Left ventricle myocardium inferior (tissue), 1 donor: ENCODE measurements around the gene TTPAL. TPM values are rescaled to one million over a fixed set of nuclear protein-coding genes. Genes with fewer than 3 reads are reported as not detected.

ENCODE experiments used
- DNase-seq: peaks from one replicate; pipeline ENCODE4 v3.0.0-alpha.2; 2020
- H3K27ac ChIP-seq: fragments of 200-600 bp; replicated peaks from 2 replicates; pipeline ENCODE4 v1.8.0; 2021
- H3K27me3 ChIP-seq: fragments of 200-600 bp; 2 replicates; pipeline ENCODE4 v1.8.0; 2021; ENCODE audit warnings: low read depth
- H3K36me3 ChIP-seq: fragments of 200-600 bp; 2 replicates; pipeline ENCODE4 v1.8.0; 2021
- H3K4me1 ChIP-seq: fragments of 200-600 bp; 2 replicates; pipeline ENCODE4 v1.8.0; 2021
- H3K4me3 ChIP-seq: fragments of 200-600 bp; 2 replicates; pipeline ENCODE4 v1.8.0; 2021; ENCODE audit warnings: mild to moderate bottlenecking, moderate library complexity
- H3K9me3 ChIP-seq: fragments of 200-600 bp; replicated peaks from 2 replicates; pipeline ENCODE4 v1.8.0; 2021
- intact Hi-C: fragments of 100-400 bp; cut with micrococcal nuclease; formaldehyde crosslinking; loops from one replicate; pipeline ENCODE4 v1.11.0; 2022
- total RNA-seq: library from RNA; stranded (reverse); fragmentation: NEBNext Ultra II Directional; extraction: Animal tissue kit (Norgen Biotek cat#: 25700); gene quantifications from one replicate; pipeline ENCODE4 v1.2.1, GENCODE V29; 2021
- TF ChIP-seq, protein P1 (sequence below): fragments of 200-600 bp; IDR thresholded peaks from 2 replicates; pipeline ENCODE4 v1.8.0; 2021; ENCODE audit warnings: antibody characterized with exemption, mild to moderate bottlenecking, borderline replicate concordance
- donor health status: DM: no; HTN: yes; CAD: no; lungs with severe emphysema.

The TTPAL gene
- total RNA-seq, 1 donor from 2014 or later, result 4.5 TPM

DNA sequence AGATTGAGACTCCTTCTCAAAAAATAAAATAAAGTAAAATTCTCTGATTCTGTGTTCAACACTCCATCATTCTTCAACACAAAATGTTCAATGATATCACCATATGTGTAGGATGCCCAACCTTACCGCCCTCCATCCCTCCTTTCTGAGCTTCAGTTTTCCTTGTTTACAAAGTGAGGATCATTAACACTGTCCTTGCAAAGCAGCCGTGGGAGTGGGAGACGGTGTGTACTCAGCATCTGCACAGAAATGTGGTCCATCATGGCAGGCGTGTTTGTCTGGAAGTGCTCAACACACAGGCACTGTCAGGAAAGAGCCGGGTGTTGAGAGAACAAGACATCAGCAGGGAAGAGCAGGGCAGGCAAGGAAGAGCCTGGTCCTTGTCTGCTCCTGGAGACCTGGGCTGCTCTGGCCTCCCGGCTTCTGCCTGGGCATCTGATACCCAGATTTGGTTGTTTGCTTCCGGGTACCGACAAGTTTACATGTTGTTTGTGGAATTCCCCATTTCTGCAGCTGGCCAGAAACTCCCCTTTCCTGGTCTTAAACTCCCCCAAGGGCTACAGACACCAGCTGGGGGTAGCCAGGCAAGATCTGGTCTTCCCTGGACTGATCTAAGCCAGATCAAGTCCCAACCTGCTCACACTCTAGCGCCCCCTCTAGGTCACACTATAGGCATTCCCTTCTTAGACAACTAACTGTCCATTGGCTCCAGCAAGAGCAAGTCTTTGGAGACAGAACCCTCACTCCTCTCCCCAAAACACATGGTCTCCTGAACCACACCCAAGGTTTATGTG is 26.7 kb upstream of the TTPAL start:
- TF ChIP-seq, protein P1, sequence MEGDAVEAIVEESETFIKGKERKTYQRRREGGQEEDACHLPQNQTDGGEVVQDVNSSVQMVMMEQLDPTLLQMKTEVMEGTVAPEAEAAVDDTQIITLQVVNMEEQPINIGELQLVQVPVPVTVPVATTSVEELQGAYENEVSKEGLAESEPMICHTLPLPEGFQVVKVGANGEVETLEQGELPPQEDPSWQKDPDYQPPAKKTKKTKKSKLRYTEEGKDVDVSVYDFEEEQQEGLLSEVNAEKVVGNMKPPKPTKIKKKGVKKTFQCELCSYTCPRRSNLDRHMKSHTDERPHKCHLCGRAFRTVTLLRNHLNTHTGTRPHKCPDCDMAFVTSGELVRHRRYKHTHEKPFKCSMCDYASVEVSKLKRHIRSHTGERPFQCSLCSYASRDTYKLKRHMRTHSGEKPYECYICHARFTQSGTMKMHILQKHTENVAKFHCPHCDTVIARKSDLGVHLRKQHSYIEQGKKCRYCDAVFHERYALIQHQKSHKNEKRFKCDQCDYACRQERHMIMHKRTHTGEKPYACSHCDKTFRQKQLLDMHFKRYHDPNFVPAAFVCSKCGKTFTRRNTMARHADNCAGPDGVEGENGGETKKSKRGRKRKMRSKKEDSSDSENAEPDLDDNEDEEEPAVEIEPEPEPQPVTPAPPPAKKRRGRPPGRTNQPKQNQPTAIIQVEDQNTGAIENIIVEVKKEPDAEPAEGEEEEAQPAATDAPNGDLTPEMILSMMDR, result no peak
- Histone ChIP-seq H3K4me3 (no peak overlapping the region), H3K27me3 (peaks cover 10% of the 10 kb centered on the region), H3K4me1 (no peaks in the 10 kb centered on the region), H3K9me3 (no peaks in the 10 kb centered on the region), H3K27ac (no peak overlapping the region), H3K36me3 (no peaks in the 10 kb centered on the region)
- intact Hi-C loops, result no loop called here
- DNase-seq, result no peak

DNA sequence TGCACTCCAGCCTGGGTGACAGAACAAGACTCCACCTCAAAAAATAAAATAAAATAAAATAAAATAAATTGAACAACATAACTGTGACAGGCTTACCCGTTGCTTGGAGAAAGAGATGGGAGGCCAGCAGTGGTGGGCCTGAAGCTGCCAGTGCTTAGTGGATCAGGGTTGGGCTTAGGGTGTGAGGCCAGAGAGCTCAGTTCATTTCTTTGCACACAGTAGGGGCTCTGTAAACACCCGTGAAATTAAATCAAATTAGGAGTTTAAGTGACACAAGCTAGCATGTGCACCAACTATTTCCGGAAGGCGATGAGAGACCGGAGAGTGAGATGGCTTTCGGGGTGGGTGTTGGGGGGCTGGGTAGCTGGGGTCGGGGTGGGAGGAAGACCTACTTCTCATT is 25.8 kb upstream of the TTPAL start:
- Histone ChIP-seq H3K4me1 (no peaks in the 10 kb centered on the region), H3K27ac (no peak overlapping the region), H3K4me3 (no peak overlapping the region), H3K9me3 (no peaks in the 10 kb centered on the region), H3K36me3 (no peaks in the 10 kb centered on the region), H3K27me3 (peaks cover 10% of the 10 kb centered on the region)
- DNase-seq, result no peak
- TF ChIP-seq, protein P1, result no peak
- intact Hi-C loops, result no loop called here

DNA sequence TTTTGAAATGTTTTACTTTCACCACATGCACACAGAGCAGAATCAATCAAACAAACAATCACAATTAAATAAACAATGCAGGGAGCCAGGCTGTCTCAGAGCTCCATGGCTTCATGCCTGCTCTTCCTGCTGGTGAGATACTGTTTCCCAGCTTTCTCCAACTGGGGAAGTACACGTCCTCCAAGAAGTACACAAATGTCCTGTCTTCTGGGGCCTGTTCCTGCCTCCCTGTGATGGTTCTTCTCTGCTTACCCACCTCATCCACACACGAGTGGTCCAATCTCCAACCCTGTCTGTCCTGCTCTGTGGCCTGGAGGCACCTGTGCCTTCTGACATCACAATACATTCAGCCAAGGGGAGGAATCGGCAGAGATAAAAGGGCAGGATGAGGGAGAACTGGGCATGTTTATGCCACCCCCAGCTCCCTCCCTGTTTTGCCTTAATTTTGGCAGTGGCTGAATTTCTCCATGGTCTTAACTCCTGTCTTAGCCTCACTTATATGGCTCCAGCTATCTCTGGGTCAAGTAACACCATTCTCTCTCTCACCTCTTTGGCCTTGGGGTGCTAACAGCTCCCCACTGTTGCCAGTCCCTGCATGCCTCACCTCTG is 25.3 kb upstream of the TTPAL start:
- peaks cover 10% of the 10 kb centered on the region for H3K27me3 ChIP-seq
- TF ChIP-seq, protein P1, result no peak
- intact Hi-C loops, result no loop called here
- H3K36me3 ChIP-seq, result no peaks in the 10 kb centered on the region
- no peak overlapping the region for H3K4me3 ChIP-seq
- DNase-seq, result no peak
- no peaks in the 10 kb centered on the region for H3K9me3 ChIP-seq
- H3K27ac ChIP-seq, result no peak overlapping the region
- H3K4me1 ChIP-seq, result no peaks in the 10 kb centered on the region

DNA sequence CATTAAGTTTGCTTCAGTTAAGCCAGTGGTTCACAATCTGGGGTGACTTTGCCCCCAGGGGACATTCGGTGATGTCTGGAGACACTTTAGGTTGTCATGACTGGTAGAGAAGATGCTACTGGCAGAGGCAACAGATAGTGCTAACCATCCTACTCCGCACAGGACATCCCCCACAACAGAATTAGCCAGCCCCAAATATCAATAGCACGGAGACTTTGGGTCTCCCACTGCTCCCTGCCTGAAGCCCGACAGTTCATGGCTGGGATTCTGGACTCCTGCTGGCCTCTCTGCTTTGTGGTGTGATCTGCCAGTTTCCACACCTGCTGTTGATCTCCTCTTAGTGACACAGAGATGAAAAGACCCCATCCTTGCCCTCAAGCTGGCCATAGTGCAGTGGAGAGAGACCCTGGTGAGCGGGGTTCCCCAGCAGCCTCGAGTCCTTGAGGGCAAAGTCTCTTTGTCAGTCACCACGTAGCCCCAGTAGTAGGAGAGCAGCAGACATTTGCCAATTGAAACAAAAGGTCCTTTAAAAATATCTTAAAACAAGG is 24.7 kb upstream of the TTPAL start:
- H3K27ac ChIP-seq, result no peak overlapping the region
- H3K4me3 ChIP-seq, result no peak overlapping the region
- DNase-seq, result no peak
- H3K9me3 ChIP-seq, result no peaks in the 10 kb centered on the region
- no peaks in the 10 kb centered on the region for H3K36me3 ChIP-seq
- TF ChIP-seq, protein P1, result no peak
- intact Hi-C loops, result no loop called here
- peaks cover 10% of the 10 kb centered on the region for H3K27me3 ChIP-seq
- no peaks in the 10 kb centered on the region for H3K4me1 ChIP-seq

DNA sequence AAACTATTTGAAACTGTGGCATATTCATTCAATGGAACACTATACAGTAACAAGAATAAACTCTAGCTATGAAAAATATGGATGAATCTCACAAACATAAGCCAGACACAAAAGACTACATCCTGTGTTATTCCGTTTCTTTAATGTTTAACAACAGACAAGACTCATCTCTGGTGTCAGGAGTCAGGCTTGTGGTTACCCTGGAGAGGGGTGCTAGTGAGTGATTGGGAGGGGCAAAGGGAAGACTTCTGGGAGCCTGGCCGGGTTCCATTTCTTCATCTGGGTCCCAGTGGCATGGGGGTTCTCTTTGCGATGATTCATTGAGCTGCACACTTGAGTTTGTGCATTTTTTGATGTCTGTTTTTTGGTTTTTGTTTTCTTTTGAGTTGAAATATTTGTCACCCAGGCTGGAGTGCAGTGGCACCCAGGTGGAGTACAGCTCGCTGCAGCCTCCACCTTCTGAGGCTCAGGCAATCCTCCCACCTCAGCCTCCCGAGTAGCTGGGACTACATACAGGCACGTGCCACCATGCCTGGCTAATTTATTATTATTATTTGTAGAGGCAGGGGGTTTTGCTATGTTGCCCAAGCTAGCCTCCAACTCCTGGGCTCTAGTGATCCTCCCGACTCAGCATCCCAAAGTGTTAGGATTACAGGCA is 21.2 kb upstream of the TTPAL start:
- H3K36me3 ChIP-seq, result no peaks in the 10 kb centered on the region
- DNase-seq, result no peak
- H3K9me3 ChIP-seq, result no peaks in the 10 kb centered on the region
- H3K4me1 ChIP-seq, result no peaks in the 10 kb centered on the region
- H3K4me3 ChIP-seq, result no peak overlapping the region
- TF ChIP-seq, protein P1, result no peak
- intact Hi-C loops, result no loop called here
- H3K27me3 ChIP-seq, result peaks cover under 1% of the 10 kb centered on the region
- H3K27ac ChIP-seq, result no peak overlapping the region
